ENCODE data around the gene STRADA.
"Not testable (repeated sequence)": the region's sequence is repeated elsewhere in the genome, so short reads cannot be mapped to it uniquely, and the experiment has no call there.

STRADA gene

DNA sequence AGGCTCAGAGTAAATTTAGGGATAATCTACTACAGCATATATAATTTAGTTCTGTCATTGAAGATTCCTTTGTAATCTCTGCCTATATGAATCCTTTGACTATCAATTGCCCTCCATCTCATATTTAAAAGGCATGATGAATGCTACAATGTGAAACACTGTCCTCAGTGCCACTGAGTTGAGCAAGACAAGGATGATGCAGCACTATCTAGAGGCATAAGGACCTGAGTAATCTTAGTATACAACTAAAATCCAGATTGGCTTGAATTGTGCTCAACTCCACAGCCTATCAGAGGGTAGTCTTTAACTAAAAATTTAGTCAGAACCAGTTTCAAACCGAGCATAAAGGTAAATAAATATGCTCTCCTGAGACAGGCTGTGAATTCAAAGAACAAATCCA, 11.6 kb upstream of the STRADA start:
- DNase-seq = no peak

DNA sequence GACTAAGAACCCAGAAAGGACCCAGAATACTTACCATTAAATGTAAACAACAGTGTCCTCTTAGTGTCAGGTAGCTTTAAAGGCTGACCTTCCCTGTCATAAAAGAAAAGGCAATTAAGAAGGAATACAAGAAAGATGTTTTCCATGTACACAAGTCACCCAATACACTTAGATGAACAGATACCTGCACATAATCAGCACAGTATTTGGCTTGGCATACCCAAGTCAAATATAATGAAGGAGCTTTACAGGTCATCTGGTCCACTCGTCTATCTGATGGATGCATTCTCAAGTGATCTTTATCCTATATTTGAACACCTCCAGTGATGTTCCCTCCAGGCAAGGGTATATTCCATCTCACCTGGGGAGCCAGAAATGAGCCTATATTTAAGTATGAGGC, 11.1 kb upstream of the STRADA start:
- DNase-seq = no peak

DNA sequence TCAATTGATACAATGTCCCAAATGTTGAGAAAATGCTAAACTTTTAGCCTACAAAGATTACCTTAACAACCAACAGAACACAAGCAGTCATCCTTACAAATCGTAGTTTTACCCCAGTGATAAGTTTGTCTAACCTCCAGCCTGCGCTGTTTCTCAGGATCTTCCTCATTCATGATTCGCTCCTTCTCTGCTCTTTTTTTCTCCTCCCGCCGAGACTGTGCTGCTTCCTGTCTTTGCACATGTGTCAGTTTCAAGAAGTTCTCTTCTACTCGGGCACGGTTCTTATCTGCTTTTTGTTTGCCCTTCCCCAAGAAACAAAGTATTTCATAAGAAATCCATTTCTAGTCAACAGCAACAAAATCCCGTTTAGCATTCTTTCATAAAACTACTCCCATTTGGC, 10.2 kb upstream of the STRADA start:
- DNase-seq = peak in 1 of 5 experiments; percentile 55

DNA sequence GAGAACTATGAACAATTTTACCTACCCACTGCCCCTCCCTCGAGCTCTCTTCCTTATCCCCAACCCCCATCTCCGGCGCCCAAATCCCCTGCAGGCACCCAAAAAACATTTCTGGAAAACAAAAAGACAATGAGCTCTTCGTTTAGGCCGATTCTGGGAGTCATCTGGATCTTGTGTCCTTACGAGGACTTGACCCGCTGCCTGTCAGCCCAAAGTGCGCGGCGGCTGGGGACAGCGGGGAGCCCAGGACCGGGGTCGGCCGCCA, 524 bp downstream of the STRADA start:
- DNase-seq = no peak

DNA sequence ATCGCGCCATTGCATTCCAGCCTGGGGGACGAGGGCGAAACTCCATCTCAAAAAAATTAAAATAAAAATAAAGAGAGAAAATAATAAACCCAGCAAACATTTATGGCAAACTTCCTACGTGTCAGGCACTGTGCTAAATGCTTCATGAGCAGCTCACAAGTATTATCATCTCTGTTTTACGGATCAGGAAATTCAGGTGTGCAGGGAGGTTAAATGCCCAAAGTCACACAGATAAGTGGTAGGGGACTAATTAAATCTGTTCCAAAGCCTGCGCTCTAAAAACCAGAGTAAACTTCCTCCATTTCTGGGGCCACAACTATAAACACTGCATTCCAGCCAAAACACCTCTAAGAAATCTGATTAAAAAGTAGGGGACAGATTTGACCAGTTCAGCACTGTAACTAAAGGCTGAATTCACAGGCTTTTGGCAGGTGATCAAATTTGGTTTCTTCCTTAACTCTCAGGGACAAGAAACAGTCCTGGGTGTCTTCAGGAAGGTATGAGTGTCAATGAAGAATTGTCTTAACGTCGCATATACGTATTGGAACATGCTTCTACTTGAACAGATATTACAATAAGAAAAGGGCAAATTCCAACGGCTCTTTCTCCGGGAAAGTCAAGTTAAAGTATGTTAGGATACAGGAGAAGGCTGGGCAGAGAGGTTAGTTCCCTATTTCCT, 996 bp downstream of the STRADA start:
- DNase-seq = peak in 1 of 5 experiments; percentile 21

DNA sequence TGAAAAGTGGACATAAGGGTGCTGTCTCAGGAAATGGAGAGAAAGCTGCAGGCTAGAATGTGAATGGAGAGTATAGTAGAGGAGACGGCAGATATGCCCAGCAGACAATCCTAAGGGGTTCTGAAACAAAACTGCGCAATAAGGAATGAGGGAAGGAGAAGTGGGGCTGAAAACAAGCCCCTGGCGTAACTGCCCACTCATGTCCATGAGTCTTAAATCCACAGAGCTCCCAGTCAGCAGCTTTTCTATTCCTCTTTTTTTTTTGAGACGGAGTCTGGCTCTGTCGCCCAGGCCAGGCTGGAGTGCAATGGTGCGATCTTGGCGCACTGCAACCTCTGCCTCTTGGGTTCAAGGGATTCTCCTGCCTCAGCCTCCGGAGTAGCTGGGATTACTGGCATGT, 5.9 kb downstream of the STRADA start:
- DNase-seq = no peak

DNA sequence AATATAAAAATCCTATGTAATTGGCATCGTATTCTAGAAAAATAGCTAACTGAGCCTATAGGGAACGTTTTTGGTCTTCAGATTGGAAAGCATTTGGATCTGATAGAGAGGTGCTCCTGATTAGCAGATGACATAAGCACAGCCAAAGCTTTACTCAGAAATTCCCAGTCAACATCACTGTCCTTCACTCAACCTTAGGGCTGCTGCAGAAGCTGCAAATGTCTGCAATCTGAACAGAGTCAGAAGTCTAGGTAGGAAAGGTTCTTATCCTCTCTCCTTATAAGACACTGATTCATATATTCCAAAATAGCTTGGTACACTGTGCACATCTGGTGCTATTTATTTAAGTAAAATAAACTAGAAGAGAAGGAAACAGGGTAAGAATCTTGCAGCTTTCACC, 19.2 kb downstream of the STRADA start:
- no peak for DNase-seq

DNA sequence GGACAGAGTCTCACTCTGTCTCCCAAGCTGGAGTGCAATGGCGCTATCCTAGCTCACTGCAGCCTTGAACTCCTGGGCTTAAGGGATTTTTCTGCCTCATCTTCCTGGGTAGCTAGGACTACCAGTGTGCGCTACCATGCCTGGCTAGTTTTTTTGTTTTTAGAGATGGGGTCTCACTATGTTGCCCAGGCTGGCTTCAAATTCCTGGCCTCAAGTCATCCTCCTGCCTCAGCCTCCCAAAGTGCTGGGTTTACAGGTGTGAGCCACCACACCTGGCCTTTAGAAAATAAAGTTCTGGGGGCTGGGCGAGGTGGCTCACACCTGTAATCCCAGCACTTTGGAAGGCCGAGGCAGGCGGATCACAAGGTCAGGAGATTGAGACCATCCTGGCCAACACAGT, 21.4 kb downstream of the STRADA start:
- not testable (repeated sequence) for DNase-seq

DNA sequence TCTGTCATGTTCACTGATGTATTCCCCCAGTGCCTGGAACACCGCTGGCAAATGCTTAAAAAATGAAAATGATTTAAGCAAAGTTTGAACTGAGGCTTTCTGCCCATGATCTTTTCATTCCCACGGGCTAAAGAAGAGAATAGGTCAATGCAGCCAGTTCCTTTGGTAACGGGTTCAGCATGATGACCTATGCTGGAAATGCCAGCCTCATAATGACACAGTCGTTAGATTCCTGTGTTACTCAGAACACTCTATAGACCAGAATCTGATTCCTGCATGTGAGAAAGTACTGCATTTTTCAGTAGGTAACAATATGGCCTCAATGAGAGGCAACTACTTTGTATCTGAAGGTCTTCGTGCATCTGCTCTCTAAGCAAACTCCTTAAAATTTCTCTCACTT, 22.6 kb downstream of the STRADA start:
- no peak for DNase-seq

DNA sequence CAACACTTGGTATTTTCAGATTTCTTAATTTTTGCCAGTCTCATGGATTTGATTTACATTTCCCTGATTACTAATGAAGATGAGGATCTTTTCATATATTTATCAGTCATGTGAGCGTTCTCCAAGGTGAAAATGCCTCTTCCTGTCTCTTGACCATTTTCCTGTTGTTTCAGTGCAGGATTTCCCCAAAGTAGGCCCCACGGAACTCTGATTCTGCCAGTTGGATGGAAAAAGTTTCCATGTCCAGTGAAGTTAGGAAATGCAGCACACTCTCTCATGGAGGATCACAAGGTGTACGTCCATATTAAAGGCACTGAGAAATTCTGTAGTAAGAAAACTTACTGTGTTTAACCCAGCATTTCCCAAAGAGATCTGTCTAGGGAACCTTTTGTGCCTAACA, 25.2 kb downstream of the STRADA start:
- DNase-seq = no peak

DNA sequence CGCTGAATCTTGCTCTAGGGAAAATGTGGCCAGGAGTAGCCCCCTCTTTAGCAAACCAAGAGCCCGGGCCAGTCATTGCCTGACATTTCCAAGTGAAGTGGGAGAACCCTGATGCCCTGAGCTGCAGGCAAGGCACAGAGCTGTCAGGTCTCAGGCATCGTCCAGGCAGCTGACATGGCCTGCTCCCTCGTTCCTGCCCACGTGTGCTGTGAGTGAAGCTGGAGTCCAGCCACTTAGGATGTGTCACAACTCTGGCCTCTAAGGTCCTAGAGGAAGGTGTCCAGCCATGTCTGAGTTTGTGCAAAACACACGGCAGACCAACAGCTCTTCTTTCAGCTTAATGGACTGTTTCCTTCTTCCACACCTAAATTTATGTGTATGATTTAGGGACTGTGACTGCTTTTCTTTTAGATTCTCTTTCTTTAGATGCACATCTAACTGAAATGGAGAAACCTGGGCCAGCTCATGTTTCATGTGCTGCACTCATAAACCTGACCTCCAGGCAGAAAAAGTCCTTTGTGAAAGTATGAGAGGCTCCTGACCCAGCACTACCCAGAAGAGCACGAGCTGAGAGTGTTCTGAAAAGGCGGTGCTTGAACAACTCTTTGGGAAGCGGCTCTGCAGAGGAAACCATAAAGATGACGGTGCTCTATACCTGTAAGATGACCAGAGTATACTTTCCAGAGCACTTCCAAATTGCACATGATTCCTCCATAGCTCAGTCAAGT, 26.9 kb downstream of the STRADA start:
- no peak for DNase-seq

DNA sequence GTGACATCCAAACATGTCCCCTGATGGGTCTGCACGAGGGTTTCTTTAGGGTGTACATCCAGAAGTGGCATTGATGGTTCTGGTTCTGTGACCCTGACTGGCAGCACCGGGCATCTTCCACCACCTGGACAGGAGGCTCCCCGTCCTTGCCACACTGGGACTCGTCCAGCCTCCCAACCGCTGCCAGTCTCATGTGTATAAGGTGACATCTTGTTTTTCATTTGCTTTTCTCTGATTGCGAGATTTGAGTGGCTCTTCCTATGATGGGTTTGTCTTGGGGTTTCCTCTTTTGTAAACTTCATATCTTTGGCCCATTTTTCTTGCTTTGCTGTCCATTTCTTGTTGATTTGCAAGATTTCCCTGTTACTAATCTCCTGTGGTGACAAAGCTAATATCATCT, 32.5 kb downstream of the STRADA start:
- DNase-seq = no peak

DNA sequence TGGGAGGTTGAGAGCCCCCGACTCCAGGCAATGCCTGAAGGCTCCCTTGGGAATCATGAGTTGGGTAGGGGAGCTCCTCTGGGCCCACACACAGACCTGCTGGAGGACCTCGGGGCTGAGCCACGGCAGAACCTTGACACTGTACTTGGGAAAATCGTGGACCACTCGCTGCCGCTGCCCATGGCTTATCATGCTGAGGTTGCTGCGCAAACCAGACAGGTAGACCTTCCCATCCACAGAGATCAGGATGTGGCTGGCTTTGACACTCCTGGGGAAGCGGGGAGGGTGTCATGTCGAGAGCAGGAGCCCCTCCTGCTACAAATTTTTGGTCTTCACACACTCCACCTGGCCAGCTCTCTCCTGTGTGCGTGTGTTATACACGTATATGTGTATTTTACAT, 34.4 kb downstream of the STRADA start:
- DNase-seq = peak in 1 of 5 experiments; percentile 70

DNA sequence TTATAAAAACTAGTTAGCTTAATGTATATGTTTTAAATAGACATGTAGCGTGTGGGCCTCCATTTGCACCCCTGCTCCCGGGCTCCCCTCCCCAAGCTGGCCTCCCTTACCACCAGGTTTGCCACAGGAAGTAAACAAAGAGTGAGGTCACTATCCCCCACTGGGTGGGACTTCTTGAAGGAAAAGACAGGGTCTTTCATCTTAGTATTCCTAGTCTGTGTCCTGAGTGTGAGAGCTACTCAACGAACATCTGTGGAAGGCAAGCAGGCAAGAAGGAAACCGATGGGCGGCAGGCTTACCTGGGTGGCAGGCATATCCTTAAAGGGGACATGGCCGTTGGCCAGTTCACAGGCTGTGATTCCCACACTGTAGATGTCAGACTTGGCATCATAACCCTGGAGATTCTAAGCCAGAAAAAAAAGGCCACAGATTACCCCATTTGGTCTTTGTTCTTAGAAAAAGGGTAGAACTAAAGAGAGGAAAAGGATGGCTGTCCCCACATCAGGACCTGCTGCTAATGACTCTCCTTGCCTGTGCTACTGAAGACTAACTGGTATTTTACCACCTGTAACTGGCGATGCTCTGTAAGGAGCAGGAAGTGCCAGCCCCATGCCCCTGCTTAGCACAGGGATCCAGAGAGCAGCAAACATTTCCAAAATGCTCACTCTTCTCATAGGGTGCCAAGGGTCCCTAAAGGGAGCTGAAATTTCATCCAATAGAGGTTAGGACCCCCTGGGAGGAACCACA, 35.1 kb downstream of the STRADA start:
- DNase-seq = peak in 1 of 5 experiments; percentile 29

DNA sequence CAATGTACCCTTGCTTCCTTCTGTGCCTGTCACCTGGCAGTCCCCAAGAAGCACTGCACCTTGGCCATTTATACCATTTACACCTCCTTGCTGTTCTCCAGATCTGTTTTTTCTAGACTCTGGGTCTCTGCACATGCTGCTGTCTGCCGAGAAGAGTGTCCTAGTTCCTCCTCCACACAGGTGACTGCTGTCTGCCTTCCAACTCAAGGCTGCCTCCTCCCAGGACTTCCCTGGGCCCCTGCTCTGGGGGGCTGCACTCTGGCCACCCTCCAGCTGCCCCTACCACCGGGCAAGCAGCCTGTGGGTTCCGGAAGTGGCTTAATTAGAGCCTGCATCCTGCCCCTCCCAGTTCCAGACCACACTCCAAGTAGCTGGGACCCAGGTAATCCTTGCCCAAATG, 35.9 kb downstream of the STRADA start:
- no peak for DNase-seq

DNA sequence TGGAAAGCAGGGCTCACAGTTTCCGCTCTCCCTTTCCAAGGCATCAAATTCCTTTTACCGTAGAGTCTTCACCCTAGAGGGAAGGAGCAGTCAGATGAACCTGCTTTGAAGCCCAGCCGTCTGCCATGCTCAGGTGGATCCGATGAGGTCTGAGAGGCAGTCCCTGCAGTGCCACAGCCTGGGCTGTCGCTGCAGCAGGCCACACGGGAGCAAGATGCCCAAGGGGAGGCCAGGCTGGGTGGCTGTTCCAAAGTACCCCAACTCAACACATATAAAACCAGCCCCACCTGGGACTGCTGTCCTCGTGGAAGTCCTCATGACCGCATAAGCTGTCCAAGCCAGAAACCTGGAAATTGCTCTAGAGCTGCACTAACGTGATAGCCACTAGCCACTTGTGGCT, 36.8 kb downstream of the STRADA start:
- no peak for DNase-seq

DNA sequence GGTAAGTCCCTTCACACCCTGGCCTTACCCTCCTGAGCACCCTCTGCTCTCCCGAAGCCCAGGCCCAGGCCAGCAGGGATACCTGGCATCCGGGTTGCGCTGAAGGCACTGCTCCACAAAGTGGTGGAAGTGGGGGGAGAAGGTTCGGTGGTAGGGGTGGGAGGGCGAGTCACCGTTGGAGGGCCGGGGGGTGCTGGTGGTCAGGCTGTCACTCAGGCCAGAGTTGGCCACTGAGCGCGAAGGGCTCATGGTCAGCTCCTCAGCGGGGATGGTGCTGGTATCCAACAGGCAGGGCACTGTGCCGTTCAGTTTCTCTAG, 37.4 kb downstream of the STRADA start:
- DNase-seq = no peak

DNA sequence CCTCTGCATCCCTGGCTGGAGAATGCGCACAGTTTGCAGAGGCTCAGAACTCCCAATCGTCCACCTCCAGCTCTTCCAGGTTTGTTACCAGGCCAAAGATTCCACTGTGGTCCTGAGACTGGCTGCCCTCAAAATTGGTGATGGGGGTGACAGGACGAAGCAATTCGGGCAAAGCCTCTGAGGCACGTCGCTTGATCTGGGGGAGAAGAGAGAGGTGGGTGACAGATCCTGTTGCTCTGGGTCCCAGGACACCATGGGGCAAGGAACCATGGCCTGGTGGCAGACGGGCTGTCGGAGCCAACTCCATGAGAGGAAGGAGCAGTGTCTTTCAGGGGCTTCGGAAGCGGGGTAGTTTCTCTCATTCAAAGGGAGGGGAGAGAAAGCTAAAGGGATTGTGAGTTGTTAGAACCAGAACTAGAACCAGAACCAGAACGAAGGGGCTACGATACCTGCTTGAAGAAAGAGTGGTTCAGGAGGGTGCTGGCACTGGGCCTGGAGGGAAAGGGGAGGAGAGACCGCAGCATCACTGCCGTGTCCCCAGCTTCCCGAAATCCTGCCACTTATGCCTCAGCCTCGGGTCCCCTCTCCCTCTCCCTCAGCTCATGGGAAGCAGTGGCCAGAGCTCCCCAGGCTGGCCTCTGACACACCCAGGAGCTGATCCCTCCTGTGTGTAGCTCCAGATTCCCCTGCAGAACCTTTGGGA, 37.9 kb downstream of the STRADA start:
- no peak for DNase-seq

DNA sequence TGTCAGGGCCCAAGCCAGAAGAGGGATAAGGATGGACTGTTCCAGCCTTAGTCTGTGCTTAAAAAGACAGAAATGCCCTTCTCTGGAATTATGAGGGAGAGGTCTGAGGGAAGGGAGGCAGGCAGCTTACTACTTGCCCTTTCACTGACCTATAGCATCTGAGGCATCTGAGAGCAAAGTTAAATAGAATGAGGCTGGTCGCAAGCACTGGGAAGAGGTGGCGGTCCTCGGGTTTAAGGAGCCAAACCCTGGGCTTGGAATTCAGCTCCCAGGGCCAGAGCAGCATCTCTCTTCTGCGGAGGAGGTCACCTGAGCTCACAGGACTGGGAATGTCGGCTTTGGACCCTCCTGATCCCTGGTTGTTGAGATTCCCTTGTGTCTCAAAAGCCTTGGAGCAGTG, 38.6 kb downstream of the STRADA start:
- no peak for DNase-seq

DNA sequence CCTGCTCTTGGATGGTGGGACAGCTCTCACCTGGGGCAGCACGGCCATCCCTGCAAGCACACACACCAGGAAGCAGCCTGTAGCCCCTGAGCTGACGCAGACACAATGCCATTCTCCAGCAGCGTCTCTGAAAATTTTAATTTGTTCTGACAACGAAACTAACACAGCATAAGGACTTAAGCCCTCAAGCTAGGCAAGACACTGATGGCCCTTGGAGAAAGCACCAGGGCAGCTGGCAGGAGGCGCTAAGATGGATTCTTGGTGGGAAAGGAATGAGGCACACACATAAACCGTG, 38.9 kb downstream of the STRADA start:
- peak in 1 of 5 experiments; percentile 47 for DNase-seq

DNA sequence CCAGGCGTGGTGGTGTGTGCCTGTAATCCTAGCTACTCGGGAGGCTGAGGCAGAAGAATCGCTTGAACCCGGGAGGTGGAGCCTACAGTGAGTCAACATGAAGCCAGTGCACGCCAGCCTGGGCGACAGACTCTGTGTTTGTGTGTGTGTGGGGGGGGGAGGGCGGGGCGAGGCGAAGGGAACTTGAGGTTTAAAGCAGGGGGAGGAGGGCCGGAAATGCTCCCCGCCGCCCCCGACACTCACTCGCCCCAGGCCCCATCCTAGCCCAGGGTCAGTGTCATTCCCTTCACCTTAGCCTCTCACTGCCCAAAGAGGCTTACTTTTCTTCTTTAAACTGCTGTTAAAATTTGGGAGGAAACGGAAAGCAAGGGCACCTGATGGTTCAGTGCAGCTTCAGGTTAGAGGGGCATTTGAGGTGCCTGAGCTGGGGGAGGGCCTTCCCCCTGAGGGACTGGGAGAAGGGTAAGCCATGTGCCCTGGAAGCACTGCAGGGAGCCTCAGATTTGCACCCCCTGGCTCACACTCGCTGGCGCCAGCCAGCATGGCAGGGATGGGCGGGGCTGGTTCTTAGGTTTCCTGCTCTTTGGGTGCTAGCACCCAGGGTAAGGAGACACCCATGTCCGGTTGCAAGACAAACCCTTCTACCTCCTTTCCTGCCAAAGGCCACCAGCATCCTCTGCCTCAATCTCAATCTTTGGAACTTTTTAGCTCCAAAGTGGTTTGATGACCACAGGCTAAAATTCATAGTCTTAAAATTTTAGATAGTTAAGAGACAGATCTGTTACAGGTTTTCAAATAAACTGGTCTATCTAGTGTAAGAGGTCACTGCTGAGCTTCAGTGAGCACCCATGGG, 39.5 kb downstream of the STRADA start:
- peak; percentile 38 to 96 (median 68) for DNase-seq

DNA sequence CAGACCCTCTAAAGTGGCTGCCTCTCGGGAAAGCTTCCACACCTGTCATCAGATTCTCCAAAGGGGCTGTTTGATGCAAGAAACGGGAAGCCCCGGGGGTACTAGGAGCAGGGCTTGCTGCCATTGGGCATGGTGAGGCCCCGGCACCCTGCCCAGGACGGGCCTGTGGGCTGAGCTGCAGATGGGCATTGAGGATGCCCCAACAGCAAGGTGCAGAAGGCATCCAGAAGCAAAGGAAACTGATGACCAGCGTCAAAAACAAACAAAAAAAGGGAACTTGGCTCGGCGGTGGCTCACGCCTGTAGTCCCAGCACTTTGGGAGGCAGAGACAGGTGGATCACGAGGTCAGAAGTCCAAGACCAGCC, 40.2 kb downstream of the STRADA start:
- DNase-seq = no peak
